Mesenchymal stem cell (in vitro differentiated cells and primary cell): ENCODE measurements around the gene NPHP1.
"Not testable (repeated sequence)": the region's sequence is repeated elsewhere in the genome, so short reads cannot be mapped to it uniquely, and the experiment has no call there.

Experiments
- DNase-seq: peaks from one replicate; pipeline ENCODE4 v3.0.0-alpha.2; 2013
- H2AFZ ChIP-seq: one replicate; pipeline ENCODE4 v1.6.1; 2013; ENCODE audit warnings: low read depth, mild to moderate bottlenecking, control low read depth, inconsistent platforms, low read length, moderate library complexity
- H2AK5ac ChIP-seq: 2 replicates; pipeline ENCODE4 v1.6.1; 2013; ENCODE audit warnings: low read length, moderate library complexity, mild to moderate bottlenecking, inconsistent platforms; ENCODE audit not compliant: severe bottlenecking
- H2BK120ac ChIP-seq: one replicate; pipeline ENCODE4 v1.6.1; 2013; ENCODE audit warnings: low read depth, mild to moderate bottlenecking, inconsistent platforms, low read length, moderate library complexity
- H2BK12ac ChIP-seq, 2 experiments: one replicate each; pipeline ENCODE4 v1.6.1; 2013; ENCODE audit warnings: inconsistent platforms in 2 of 2, low read length in 2 of 2, mild to moderate bottlenecking in 2 of 2, moderate library complexity in 2 of 2, control low read depth in 1 of 2
- H2BK15ac ChIP-seq: one replicate; pipeline ENCODE4 v1.6.1; 2013; ENCODE audit warnings: mild to moderate bottlenecking, low read depth, inconsistent platforms; ENCODE audit not compliant: poor library complexity, severe bottlenecking
- H2BK5ac ChIP-seq: 2 replicates; pipeline ENCODE4 v1.6.1; 2013; ENCODE audit warnings: low read depth, mild to moderate bottlenecking, low read length, control low read depth, inconsistent platforms; ENCODE audit not compliant: poor library complexity, severe bottlenecking
- H3K14ac ChIP-seq, 2 experiments: one replicate each; pipeline ENCODE4 v1.6.1; 2013; ENCODE audit warnings: inconsistent platforms in 2 of 2, low read length in 2 of 2, control low read depth in 1 of 2, mild to moderate bottlenecking in 1 of 2, moderate library complexity in 1 of 2
- H3K18ac ChIP-seq, 2 experiments: one replicate each; pipeline ENCODE4 v1.6.1; 2013; ENCODE audit warnings: inconsistent platforms in 2 of 2, low read length in 2 of 2, control low read depth in 1 of 2, low read depth in 1 of 2, mild to moderate bottlenecking in 1 of 2
- H3K23ac ChIP-seq, 2 experiments: one replicate each; pipeline ENCODE4 v1.6.1; 2013; ENCODE audit warnings: inconsistent platforms in 2 of 2, low read length in 2 of 2, mild to moderate bottlenecking in 2 of 2, moderate library complexity in 2 of 2, control low read depth in 1 of 2
- H3K27ac ChIP-seq: 2 replicates; pipeline ENCODE4 v1.5.1; 2013; ENCODE audit warnings: mild to moderate bottlenecking, moderate library complexity, low read length, control low read depth, inconsistent platforms; ENCODE audit not compliant: poor library complexity, severe bottlenecking
- H3K27me3 ChIP-seq, 2 experiments: 2 replicates each; pipeline versions ENCODE4 v1.6.1 to v1.7.0; 2013; ENCODE audit warnings: low read length in 2 of 2, mild to moderate bottlenecking in 2 of 2, moderate library complexity in 2 of 2, control low read depth in 1 of 2, inconsistent platforms in 1 of 2; ENCODE audit not compliant: control insufficient read depth in 1 of 2, insufficient read depth in 1 of 2
- H3K36me3 ChIP-seq, 2 experiments: 2 replicates each; pipeline versions ENCODE4 v1.6.1 to v1.7.0; 2013; ENCODE audit warnings: low read length in 2 of 2, control low read depth in 1 of 2, inconsistent platforms in 1 of 2, low read depth in 1 of 2, mild to moderate bottlenecking in 1 of 2; ENCODE audit not compliant: insufficient read depth in 2 of 2, control insufficient read depth in 1 of 2
- H3K4ac ChIP-seq, 2 experiments: one replicate each; pipeline ENCODE4 v1.6.1; 2013; ENCODE audit warnings: inconsistent platforms in 2 of 2, low read length in 2 of 2, mild to moderate bottlenecking in 2 of 2, moderate library complexity in 2 of 2, control low read depth in 1 of 2, low read depth in 1 of 2
- H3K4me1 ChIP-seq: 2 replicates; pipeline ENCODE4 v1.6.1; 2013; ENCODE audit warnings: low read depth, low read length, control low read depth; ENCODE audit not compliant: control insufficient read depth, insufficient read depth
- H3K4me2 ChIP-seq: 2 replicates; pipeline ENCODE4 v1.6.1; 2013; ENCODE audit warnings: low read length, mild to moderate bottlenecking, inconsistent platforms; ENCODE audit not compliant: poor library complexity, severe bottlenecking
- H3K4me3 ChIP-seq, 2 experiments: 2 replicates each; pipeline versions ENCODE4 v1.5.1 to v1.7.0; 2013; ENCODE audit warnings: low read length in 2 of 2, mild to moderate bottlenecking in 2 of 2, control low read depth in 1 of 2, low read depth in 1 of 2; ENCODE audit not compliant: insufficient read depth in 1 of 2
- H3K79me1 ChIP-seq: replicated peaks from 2 replicates; pipeline ENCODE4 v1.6.1; 2013; ENCODE audit warnings: mild to moderate bottlenecking, control low read depth, low read length, inconsistent platforms; ENCODE audit not compliant: poor library complexity, severe bottlenecking
- H3K9ac ChIP-seq: 2 replicates; pipeline ENCODE4 v1.7.0; 2013; ENCODE audit warnings: mild to moderate bottlenecking, low read length, moderate library complexity
- H3K9me3 ChIP-seq: 2 replicates; pipeline ENCODE4 v1.7.0; 2013; ENCODE audit warnings: mild to moderate bottlenecking, low read length; ENCODE audit not compliant: control insufficient read depth
- H4K8ac ChIP-seq: one replicate; pipeline ENCODE4 v1.6.1; 2013; ENCODE audit warnings: inconsistent platforms, mild to moderate bottlenecking, low read length, moderate library complexity
- H4K91ac ChIP-seq: one replicate; pipeline ENCODE4 v1.6.1; 2013; ENCODE audit warnings: mild to moderate bottlenecking, low read length, inconsistent platforms
- WGBS: methylation state at CpG from one replicate; pipeline ENCODE4 v1.1.7; 2013; ENCODE audit warnings: mixed read lengths; 5-methylcytosine and 5-hydroxymethylcytosine counted together

The NPHP1 gene

DNA sequence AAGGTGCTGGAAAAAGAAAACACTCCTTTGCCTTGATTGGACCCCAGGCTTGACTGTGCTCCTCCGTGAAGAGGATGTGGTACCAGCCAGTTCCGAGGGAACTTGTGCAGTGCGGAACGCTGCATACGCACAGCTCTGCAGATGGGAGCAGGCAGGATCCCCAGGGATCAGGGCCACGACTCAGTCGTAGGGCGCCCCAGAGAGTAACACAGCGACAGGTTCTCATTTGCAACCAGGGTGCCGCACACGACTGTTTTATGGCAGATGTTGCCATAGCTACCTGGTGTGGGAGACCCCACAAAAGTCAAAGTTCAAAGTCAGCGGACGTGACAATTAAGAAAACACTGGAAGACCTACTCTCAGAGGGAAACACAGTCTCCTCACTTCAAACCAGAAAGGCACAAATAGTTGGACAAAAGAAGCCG is 90.0 kb downstream of the NPHP1 start:
- H3K4me3 ChIP-seq = peak overlapping the region in 1 of 2 experiments; percentile 79
- no peak for DNase-seq
- H3K36me3 ChIP-seq = no peaks in the 10 kb centered on the region
- H3K4me1 ChIP-seq = peaks cover 9% of the 10 kb centered on the region
- H3K9me3 ChIP-seq = no peaks in the 10 kb centered on the region
- no peak overlapping the region for H3K27ac ChIP-seq
- H3K23ac ChIP-seq = no peak overlapping the region
- no peak overlapping the region for H2BK5ac ChIP-seq
- H4K91ac ChIP-seq = no peak overlapping the region
- H3K4ac ChIP-seq = no peak overlapping the region
- H2AFZ ChIP-seq = no peak overlapping the region
- no peak overlapping the region for H3K18ac ChIP-seq
- H2BK15ac ChIP-seq = no peak overlapping the region
- no peak overlapping the region for H3K14ac ChIP-seq
- no peak overlapping the region for H2BK12ac ChIP-seq
- no peaks in the 10 kb centered on the region for H3K79me1 ChIP-seq
- H4K8ac ChIP-seq = no peak overlapping the region
- WGBS = 82% methylated on average over 14 of the region's 14 CpGs
- no peak overlapping the region for H2AK5ac ChIP-seq
- no peaks in the 10 kb centered on the region for H3K27me3 ChIP-seq
- peak overlapping the region; percentile 77 for H3K9ac ChIP-seq
- H3K4me2 ChIP-seq = no peak overlapping the region
- H2BK120ac ChIP-seq = no peak overlapping the region

DNA sequence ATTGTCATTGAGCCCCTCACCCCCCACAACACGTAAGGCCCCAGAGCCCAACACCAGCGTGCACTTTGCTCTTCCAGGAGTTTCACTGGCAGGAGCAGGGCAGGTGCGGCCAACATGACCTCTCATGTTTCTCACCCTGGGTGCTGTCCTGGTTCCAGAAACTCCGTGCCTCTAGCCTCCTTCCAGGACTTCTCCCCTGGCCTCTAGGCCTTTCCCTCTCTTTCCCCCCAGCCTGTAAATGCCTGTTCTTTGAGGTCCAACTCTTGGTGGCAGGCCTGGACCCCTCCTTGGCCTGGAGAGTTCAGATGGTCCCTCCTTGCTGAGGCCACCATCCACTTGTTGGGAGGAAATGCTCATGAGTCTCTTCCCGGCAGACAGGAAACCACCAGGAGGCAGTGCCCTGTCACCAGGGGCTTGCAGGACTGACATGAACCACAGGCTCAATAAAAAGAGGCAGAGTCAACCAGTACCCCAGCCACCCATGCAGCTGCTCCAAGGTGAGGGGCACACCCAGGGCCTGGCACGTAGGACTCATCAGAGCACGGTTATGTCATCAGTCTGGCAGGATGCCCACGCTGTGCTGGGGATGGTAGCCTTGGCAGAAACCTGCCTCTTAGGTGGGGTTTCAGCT is 90.7 kb downstream of the NPHP1 start:
- Histone ChIP-seq H3K9me3 (no peaks in the 10 kb centered on the region), H3K18ac (no peak overlapping the region), H3K9ac (no peak overlapping the region), H4K8ac (no peak overlapping the region), H3K4me3 (peak overlapping the region in 1 of 2 experiments; percentile 79), H3K4ac (no peak overlapping the region), H2BK5ac (no peak overlapping the region), H3K27me3 (no peaks in the 10 kb centered on the region), H3K27ac (no peak overlapping the region), H3K4me1 (peaks cover 9% of the 10 kb centered on the region), H3K23ac (no peak overlapping the region), H3K14ac (no peak overlapping the region), H2AFZ (no peak overlapping the region), H4K91ac (no peak overlapping the region), H3K36me3 (no peaks in the 10 kb centered on the region), H2AK5ac (no peak overlapping the region), H3K4me2 (no peak overlapping the region), H3K79me1 (no peaks in the 10 kb centered on the region), H2BK15ac (peak overlapping the region; percentile 12), H2BK12ac (peak overlapping the region in 1 of 2 experiments; percentile 21), H2BK120ac (no peak overlapping the region)
- DNase-seq = no peak
- 77% methylated on average over 8 of the region's 8 CpGs for WGBS

DNA sequence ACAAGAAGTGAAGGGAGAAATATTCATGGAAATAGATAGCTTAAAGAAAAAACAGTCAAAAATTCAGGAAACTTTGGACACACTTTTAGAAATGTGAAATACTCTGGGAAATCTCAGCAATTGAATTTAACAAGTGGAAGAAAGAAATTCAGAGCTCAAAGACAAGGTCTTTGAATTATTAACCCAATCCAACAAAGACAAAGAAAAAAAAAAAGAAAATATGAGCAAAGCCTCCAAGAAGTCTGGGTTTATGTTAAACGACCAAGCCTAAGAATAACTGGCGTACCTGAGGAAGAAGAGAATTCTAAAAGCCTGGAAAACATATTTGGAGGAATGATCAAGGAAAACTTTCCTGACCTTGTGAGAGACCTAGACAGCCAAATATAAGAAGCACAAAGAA is 96.5 kb downstream of the NPHP1 start:
- DNase-seq, H4K91ac ChIP-seq: not testable (repeated sequence)

DNA sequence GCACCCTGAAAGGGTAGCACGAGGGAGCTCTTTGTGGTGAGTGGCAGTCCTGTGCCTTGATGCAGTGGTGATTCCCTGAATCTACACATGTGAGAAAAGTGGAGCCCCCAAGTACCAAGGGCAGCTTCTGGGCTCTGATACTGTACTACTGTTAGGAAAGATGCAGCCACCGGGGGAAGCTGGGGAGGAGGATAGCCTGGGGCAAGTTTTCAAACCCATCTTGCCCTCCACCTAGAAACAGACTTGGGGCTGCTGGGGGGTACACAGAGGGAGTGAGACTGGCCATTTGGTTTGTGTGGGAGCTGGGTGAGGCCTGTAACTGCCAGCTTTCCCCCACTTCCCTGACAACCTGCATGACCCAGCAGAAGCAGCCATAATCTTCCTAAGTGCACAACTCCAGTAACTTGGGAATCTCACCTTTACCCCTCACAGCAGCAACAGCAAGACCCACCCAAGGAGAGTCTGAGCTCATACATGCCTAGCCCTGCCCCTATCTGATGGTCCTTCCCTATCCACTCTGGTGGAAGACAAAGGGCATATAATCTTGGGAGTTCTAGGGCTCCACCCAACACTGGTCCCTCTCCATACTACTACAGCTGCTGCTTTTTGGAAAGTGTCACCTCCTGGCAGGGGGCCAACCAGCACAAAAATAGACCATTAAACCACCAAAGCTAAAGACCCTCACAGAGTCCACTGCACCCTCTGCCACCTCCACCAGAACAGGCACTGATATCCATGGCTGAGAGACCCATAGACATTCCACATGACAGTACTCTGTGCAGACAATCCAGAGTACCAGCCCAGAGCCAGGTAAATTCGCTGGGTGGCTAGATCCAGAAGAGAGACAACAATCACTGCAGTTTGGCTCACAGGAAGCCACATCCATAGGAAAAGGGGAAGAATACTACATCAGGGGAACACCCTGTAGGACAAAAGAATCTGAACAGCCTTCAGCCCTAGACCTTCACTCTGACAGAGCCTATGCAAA is 97.4 kb downstream of the NPHP1 start:
- Histone ChIP-seq H2AFZ (no peak overlapping the region), H2BK120ac (peak overlapping the region; percentile 35), H3K27me3 (no peaks in the 10 kb centered on the region), H3K4me2 (no peak overlapping the region), H3K79me1 (no peaks in the 10 kb centered on the region), H3K14ac (peak overlapping the region in 1 of 2 experiments; percentile 14), H3K9ac (no peak overlapping the region), H2BK5ac (no peak overlapping the region), H3K4ac (peak overlapping the region; percentile 48 to 57), H3K9me3 (no peaks in the 10 kb centered on the region), H3K4me3 (no peak overlapping the region), H3K18ac (peak overlapping the region; percentile 19 to 71), H3K23ac (no peak overlapping the region), H2AK5ac (peak overlapping the region; percentile 38), H2BK12ac (peak overlapping the region; percentile 52 to 57), H4K91ac (peak overlapping the region; percentile 58), H4K8ac (peak overlapping the region; percentile 72), H3K4me1 (peaks cover 23% of the 10 kb centered on the region), H3K27ac (no peak overlapping the region), H2BK15ac (no peak overlapping the region), H3K36me3 (peaks cover 0 to 2% of the 10 kb centered on the region in 2 experiments)
- no peak for DNase-seq
- 88% methylated on average over 2 of the region's 3 CpGs for WGBS

More for the DNA sequence above, 96.5 kb downstream of the NPHP1 start:
- not testable (repeated sequence) for H3K4me2 ChIP-seq, H3K27me3 ChIP-seq, H2BK120ac ChIP-seq, H2AFZ ChIP-seq, H3K4ac ChIP-seq, H2BK5ac ChIP-seq, H3K27ac ChIP-seq, H3K9me3 ChIP-seq, H3K23ac ChIP-seq, H2BK15ac ChIP-seq, H3K18ac ChIP-seq, H2AK5ac ChIP-seq, H3K36me3 ChIP-seq, H3K79me1 ChIP-seq, H3K14ac ChIP-seq, H2BK12ac ChIP-seq, H4K8ac ChIP-seq, H3K4me3 ChIP-seq, H3K9ac ChIP-seq
- WGBS = 97% methylated on average over 2 of the region's 2 CpGs
- H3K4me1 ChIP-seq = peaks cover 18% of the 10 kb centered on the region
